Erythroblast (primary cell): ENCODE data around the gene CACNA1E.
A peak's percentile ranks its signal among the peaks of the same experiment; 100 is the strongest.

ENCODE experiments used
- DNase-seq, 2 experiments: peaks; one replicate each; lab custom pipeline; 2025; lab: John Stamatoyannopoulos, UW
- GATA1 ChIP-seq: IDR thresholded peaks from 2 replicates; pipeline ENCODE4 v1.6.1; 2011; ENCODE audit warnings: low read depth, mild to moderate bottlenecking, control low read depth, low read length, moderate library complexity
- POLR2A ChIP-seq: IDR thresholded peaks from 2 replicates; pipeline ENCODE4 v1.6.1; 2011; ENCODE audit warnings: mild to moderate bottlenecking, low read length

CACNA1E gene

DNA sequence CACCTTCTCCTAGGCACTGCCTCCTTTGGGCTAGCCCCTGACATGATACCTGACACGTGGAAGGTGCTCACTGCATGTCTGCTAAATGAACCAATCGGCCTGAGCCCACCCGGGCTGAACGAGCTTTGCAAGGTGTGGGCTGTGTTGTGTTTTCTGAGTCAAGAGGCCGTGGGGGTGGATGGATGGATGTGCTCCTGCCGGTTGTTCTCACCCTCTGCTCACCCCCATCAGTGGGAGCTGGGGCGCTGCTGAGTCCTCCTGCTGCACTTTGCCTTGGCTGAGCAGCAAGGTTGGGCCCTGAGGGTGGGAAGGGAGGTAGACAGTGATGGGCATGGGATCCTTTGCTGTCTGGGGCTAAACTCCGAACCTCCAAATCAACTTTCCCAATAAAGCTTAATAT, 6.7 kb upstream of the CACNA1E start:
- no peak for DNase-seq
- TF ChIP-seq POLR2A (no peak), GATA1 (no peak)

- no peak for DNase-seq
- TF ChIP-seq GATA1, result no peak
Observed at GRCh38 chr1:181478306-181478705, 5.0 kb upstream of the CACNA1E start.

- peak; percentile 47 to 64 for DNase-seq
- no peak for TF ChIP-seq GATA1
- no peak for TF ChIP-seq POLR2A
Observed at GRCh38 chr1:181479137-181479745, 4.1 kb upstream of the CACNA1E start.

GRCh38 chr1:181482001-181482430, 1.3 kb upstream of the CACNA1E start:
- DNase-seq, result no peak
- TF ChIP-seq GATA1, result no peak
- TF ChIP-seq POLR2A, result no peak

DNA sequence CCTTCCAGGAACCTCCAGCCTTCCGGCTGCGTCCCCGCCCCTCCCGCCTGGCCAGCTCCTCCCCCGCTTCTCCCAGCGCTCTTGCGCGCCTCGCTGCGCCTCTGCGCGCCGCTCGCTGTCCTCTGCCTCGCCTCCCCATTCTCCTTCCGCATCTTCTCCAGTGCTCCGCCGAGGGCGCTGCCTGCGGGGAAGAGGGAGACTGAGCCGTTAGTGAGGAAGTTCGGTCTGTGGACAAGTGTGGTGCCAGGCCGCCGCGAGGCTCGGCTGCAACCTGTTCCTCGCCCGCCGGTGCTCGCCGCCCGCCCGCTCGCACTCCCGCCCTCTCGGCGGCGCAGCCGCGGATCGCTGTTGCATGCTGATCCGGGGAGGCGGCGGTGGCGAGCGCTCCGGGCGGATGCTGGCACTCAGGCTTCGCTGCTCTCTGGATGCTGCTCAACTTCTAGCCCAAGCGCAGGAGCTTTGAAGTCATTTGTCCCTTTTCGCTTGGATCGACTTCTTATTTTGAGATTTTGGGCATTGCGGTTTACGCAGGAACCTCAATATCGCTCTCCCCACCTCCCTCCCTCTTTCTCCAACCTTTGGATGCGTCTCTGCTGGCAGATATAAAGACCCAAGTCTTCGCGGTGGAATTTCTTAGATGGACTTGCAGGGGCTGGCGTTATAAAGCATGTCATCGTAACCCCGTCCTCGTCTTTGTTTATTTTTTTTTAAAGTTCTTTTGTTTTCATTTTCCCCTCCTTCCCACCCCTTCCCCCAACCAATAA, 614 bp upstream of the CACNA1E start:
- TF ChIP-seq POLR2A, result no peak
- no peak for TF ChIP-seq GATA1
- DNase-seq, result no peak

- no peak for DNase-seq
- TF ChIP-seq GATA1, result no peak
- TF ChIP-seq POLR2A, result no peak
Observed at GRCh38 chr1:181484821-181485220, 1.5 kb downstream of the CACNA1E start.

DNA sequence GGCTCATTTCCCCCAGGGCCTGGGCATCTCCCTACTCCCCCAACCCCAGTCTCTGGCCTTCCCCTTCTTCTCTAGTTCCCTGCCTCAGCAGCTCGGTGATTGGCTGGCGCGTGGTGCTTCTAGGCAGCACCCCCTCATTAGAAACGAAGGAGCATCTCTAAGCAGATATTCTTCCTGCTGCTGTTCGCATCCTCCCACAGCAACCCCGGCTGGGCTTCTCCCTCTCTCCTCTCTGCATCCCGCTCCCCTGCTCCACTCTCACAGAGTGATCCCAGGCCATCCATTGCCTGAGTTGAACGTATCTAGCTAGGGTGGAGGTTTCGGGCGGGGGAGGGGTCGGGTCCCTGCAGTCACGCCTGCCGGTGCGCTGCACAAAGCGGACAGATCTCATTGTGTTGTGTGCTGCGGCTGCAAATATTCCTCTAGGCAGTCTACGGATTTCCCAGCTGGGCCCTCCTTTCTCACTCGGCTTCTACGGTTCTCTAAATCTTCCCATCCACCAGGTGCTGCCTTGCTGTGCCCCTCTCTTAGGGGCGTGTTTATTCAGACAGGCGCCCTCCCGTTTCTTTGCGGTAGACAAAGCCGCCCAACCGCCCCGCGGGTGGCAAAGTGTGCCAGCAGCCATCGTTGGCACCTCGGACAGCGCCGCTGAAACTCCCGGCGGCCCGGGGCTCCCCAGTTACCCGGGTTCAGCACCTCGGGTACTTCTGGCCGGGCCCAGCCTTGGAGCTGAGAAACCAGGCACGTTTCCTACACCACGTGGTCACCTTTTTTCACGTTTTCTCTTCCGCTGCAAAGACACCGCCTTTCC, 2.2 kb downstream of the CACNA1E start:
- TF ChIP-seq POLR2A (no peak), GATA1 (no peak)

GRCh38 chr1:181486098-181486420, 2.7 kb downstream of the CACNA1E start:
- TF ChIP-seq POLR2A, result no peak
- TF ChIP-seq GATA1, result no peak
- DNase-seq, result no peak

More for the DNA sequence above, 2.2 kb downstream of the CACNA1E start:
- no peak for DNase-seq

- no peak for TF ChIP-seq GATA1
- TF ChIP-seq POLR2A, result no peak
Observed at GRCh38 chr1:181488866-181489265, 5.5 kb downstream of the CACNA1E start.

DNA sequence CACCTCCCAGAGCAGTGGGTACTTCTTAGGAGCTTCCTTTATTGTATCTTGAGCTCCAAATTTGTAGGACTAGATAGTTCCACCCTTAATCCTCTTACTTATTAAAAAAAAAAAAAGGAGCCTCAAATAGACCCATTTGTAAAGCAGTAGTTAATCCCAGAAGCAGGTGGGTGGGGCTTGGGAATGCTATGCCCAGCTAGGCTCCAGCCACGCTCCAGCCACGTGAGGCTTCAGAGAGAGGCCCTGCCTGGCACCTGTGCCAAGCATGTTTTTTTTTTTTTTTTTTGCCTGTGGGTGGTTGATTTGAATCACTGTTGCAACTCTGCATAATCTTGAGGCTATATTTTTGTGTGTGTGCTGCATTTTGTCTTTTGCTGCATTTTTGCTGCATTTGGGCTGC, 7.0 kb downstream of the CACNA1E start:
- DNase-seq, result no peak
- TF ChIP-seq POLR2A (no peak), GATA1 (no peak)

More at GRCh38 chr1:181488866-181489265, 5.5 kb downstream of the CACNA1E start:
- DNase-seq, result no peak

- TF ChIP-seq POLR2A (no peak), GATA1 (no peak)
- no peak for DNase-seq
Observed at GRCh38 chr1:181490740-181491712, 7.7 kb downstream of the CACNA1E start.

DNA sequence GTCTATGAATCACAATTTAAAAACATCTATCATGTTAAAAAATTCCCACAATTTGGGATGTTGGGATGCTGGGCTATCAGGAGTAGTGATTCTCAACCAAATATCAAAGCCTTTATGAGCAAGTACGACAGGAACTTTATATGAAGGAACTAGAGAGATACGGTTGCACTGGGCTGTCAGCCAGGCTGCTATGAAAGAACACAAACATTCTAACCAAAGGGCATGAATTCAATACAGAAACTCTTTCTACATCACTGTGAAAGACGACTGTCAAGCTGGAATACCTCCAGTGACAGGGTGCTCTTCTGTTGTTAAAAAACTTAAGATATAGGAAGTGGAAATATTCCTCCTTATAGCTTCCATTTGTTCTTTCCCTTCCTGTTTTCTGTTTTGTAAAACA, 9.8 kb downstream of the CACNA1E start:
- TF ChIP-seq GATA1 (no peak), POLR2A (no peak)
- no peak for DNase-seq

DNA sequence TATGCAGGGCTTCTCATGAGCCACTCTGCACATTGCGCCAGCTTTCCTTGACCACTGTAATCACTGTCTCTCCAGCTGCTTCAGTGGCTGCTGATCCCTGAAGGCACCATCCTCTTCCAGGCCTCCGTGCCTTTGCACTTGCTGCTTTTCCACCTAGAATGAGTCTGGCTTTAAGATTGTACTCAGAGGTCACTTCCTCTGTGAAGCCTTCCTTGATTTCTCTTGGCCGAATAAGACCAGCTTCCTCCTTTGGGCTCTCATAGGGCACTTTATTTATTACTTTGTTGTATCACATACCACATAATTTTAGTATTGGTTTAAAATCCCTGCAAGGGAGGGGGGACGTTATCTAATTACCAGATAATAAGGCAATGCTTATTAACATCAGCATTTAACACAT, 10.6 kb downstream of the CACNA1E start:
- no peak for TF ChIP-seq POLR2A
- no peak for TF ChIP-seq GATA1
- DNase-seq, result no peak

GRCh38 chr1:181496759-181497158, 13.4 kb downstream of the CACNA1E start:
- DNase-seq, result no peak

More at GRCh38 chr1:181496759-181497158, 13.4 kb downstream of the CACNA1E start:
- no peak for TF ChIP-seq POLR2A
- TF ChIP-seq GATA1, result no peak
